Endothelial cell of hepatic sinusoid (primary cell): ENCODE results near the gene PITPNM3.

Experiments used
- in situ Hi-C: cut with HindIII; loops from 2 replicates; pipeline ENCODE4 v1.10.0; 2017; ENCODE audit warnings: low sequenced_read_pairs

Gene PITPNM3

DNA sequence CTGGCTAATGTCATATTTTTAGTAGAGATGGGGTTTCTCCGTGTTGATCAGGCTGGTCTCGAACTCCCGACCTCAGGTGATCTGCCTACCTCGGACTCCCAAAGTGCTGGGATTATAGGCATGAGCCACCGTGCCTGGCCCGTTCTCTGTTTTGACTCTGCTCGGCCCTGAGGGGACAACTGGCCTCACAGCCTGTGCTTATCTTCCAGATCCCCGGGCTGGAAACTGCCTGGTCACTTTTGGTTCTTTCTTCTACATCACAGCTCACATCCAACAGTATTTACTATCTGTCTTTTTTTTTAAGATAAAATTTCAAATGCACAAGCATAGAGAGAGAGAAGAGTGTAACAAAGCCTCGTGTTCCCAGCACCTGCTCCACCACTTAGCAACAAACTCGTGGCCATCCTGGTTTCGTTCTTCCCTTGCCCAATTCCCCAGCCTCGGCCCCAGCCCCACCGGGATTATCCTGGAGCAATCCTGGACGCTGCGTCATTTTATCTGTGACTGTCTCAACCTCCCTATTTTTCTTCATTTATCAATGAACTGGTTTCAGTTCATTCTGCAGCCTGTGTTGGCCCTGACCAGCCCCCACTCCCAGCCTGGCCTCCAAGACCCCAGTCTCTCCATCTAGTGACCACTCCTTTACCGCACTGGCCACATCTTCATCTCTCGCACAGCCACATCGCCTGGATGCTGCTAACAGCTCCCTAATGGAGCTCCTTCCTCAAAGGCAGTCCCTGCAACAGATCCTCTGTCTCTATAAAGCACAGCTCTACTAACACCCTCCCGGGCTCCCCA lies 91.0 kb downstream of the PITPNM3 start:
- in situ Hi-C loops: no loop called here

DNA sequence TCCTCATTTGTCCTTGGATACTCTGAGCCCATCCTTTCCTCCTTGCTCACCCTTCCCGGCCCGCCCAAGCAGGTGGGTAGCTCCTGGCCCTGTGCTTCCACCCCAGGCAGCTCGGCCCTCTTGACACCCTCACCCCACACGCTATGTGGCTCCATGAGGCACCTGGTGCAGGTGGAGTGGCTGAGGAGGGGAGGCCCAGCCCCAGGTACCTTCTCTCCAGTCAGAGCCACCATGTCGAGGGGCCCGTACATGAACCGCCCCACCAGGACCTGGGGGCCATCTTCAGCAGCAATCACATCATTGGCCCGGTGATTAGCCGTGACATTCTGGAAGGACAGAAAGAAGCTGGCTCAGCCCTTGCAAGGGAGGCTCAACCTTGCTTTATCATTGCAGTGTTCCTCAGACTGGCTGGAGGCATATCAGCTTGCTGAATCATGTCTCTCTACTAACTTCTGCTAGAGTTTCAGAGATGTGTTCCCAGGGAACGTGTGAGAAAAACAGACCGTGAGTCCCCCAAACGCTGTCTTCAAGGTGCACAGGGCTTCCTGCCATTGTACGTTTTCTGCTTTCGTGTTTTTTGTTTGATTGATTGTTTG lies 91.8 kb downstream of the PITPNM3 start:
- in situ Hi-C loops: no loop called here

DNA sequence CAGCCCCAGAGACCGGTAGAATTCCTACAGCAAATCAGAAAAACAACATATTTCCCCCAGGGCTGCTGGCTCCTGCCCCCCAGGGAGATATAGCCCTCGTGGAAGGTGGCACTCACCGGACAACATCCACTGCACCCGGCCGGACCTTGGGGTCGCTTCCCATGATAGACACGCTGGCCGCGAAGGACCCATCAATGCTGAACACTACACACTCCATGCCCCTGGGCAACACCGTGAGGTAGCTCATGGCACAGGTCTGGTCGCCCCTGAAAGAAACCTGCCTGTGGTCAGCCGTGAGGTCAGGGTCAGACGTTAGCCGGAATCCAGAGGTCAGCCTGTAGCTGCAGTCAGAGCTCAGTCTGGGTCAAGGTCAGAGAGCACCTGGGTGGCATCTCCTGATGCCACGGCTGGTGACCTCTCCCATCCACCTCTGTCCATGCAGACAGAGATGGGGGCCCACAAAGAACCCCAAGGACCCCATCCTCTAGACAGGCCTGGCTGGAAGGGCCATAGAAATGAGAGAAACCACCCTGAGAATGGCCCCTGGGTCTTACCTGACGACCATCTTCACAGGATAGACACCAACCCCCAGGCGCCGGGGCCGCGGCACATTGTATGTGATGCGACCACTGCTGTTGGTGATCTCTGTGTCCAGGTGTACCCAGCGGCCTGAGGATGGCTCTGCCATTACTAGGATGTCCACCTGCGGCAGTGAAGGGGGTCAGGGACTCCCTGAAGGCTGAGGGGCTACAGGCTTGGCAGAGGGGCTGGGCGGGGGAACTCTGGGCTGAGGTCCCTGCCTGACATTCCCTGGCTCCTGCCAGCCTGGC lies 92.5 kb downstream of the PITPNM3 start:
- in situ Hi-C loops: no loop called here

- in situ Hi-C loops: no loop called here
These were observed 93.7 kb downstream of the PITPNM3 start for GRCh38 chr17:6462692-6463091.

DNA sequence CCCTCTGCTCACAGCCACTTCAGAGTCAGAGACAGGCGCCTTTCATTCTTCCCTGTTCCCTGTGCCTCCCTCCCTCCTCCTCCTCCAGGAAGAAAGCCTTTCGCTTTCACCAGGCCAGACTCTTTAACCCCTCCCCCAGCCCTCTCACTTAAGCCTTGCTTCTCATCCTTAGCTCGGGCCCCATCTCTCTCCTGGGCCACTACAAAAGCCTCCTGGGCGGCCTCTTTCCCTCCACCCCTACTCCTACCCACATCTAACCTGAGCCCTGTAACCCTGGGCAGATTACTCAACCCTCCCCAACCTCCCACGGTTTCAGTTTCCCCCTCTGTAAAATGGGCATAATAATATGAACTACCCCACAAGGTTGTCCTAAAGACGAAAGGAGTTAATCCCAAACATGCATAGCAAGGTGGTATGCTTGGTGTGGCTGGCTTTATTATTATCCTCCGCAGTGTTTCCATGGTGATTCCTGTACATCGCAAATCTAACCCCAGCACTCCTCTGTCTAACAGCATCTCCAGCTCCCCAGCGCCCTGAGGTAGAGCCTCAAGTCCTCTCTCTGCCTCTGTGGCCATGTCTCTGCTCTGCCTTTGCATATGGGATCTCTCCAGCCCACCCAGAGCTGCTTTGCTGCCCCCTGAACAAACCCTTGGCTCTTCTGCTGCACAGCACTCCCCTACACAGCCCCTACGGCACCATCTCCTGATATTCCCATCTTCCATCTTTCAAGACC lies 94.4 kb downstream of the PITPNM3 start:
- in situ Hi-C loops: no loop called here

- in situ Hi-C loops: no loop called here
These were observed 95.1 kb downstream of the PITPNM3 start for GRCh38 chr17:6461246-6461645.

GRCh38 chr17:6460531-6461161 lies 95.7 kb downstream of the PITPNM3 start:
- in situ Hi-C loops: no loop called here

GRCh38 chr17:6458460-6458950 lies 97.8 kb downstream of the PITPNM3 start:
- in situ Hi-C loops: no loop called here

DNA sequence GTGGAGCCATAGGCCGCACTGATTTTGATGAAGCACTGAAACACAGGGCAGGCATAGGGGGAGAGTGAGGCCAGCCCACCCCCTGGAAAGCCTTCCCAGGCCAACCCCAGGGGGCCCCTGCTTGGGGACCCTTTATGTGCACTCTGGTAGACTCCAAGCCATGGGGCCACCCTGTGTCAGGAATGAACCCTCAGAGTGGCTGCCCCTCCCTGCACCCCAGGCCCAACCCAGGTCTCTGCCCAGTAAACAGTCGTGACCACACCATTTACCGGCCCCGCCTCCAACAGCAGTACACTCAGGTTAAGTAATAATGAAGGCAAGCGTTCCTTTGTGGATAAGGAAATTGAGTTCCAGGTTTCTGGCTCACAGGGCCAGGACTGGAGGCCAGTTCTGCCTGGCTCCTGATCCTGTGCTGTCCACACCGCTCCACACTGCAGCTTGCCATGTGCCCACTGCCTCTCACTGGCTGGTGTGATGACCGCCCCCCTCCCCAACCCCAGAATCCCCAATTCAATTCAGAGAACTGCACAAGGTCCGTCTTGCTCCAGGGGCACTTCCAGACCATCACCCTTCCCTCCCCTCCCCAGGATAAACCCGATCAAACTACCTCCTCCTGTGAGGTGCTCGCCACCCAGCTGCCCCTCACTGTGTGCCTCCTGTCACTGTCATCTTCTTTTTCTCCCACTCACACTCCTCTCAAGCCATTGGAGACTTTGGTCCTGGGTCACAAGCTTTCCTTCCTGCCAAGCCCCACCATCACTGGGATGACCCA lies 98.5 kb downstream of the PITPNM3 start:
- in situ Hi-C loops: no loop called here

DNA sequence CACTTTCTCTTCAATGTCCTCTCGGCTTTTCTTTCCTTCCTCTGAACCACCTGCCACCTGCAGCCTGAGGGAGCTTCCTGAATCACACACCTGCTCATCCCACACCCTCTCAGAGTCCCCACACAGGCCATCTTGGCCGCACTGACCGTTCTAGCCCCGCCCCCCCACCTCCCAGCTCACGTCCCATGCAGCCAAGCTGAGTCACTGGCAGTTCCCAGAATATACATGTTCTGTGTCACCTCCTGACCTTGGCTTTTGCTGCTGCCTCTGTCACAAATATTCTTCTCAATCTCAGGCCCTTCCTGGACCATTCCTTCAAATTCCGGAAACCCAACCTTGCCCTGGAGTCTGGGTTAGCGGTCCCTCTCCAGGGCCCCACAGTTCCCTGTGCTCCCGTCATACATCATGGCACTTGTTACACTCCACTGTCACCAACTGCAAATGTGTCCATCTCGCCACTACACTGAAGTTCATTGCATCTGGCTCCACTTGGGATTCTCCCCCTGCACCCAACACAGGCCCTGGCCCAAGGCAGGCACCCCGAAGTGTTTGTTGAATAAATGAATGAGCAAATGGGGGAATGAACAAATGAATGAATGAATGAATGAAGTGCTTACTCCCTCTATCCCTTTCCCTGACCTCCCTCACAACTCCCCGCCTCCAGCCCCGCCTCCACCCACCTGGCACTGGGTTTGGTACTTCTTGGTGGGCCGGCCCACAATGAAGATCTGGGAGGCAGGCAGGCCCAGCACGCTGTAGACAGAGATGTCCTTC lies 99.3 kb downstream of the PITPNM3 start:
- in situ Hi-C loops: no loop called here

GRCh38 chr17:6456321-6456720 lies 100.0 kb downstream of the PITPNM3 start:
- in situ Hi-C loops: no loop called here

DNA sequence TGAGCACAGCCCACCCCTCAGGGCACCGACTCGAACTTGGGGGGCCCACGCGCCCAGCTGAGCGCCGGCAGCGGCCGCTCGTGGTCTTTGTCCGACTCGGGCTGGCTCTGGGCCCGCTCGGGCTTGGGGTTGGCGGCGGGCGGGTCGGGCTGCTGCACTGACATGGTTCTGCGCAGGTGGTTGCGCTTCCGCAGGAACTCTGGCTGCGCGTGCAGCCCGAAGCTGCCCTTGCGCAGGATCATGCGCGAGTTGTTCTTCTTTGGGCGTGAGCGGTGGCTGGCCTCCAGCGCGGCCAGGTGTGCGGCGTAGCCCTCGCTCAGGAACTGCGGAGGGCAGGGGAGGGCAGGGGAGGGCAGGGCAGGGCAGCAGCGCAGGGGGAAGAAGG lies 101.0 kb downstream of the PITPNM3 start:
- in situ Hi-C loops: no loop called here

GRCh38 chr17:6454495-6455320 lies 101.6 kb downstream of the PITPNM3 start:
- in situ Hi-C loops: no loop called here

GRCh38 chr17:6453279-6454024 lies 102.9 kb downstream of the PITPNM3 start:
- in situ Hi-C loops: no loop called here

DNA sequence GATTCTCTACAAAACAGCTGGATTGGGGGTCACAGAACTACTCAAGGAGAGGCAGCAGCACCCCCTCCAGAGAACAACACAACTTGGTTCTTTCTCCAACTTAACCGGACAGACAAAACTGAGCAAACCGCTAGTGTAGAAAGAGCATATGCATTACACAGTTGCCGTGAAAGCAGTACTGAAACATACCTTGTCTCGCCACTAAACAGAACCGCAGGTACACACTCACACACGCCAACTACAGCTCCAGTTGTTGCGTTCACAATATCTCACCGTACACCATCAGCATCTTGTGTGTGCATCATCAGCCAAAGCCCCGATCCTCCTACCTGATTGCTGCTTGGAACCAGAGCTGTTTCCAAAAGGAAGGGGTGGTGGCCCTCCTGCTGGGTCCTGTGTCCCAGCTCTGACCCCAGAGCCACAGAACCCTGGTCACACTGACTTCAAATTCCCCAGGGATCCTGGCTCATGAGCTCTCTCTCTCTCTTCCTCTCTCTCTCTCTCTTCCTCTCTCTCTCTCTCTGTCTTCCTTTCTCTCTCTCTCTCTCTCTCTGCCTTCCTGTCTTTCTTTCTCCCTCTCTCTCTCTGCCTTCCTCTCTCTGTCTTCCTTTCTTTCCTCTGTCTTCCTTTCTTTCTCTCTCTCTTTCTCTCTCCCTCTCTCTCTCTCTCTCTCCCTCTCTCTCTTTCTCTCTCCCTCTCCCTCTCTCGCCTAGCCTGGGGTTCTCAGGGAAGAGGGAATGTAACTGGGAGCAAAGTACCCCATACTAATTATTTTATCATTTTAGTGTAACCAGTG lies 103.7 kb downstream of the PITPNM3 start:
- in situ Hi-C loops: no loop called here

GRCh38 chr17:6450926-6451832 lies 105.2 kb downstream of the PITPNM3 start:
- in situ Hi-C loops: no loop called here
